BJ (cell line): ENCODE measurements around the gene PDE7B. TPM values are rescaled to one million over a fixed set of nuclear protein-coding genes. Genes with fewer than 3 reads are reported as not detected.

Experiments used
- CTCF ChIA-PET: fragments of 350-600 bp; formaldehyde crosslinking; extraction: SDS; loops from one replicate; lab custom pipeline; 2021; ENCODE audit warnings: antibody characterized with exemption, inconsistent platforms; lab: Yijun Ruan, JAX
- POLR2A ChIA-PET: fragments of 300-600 bp; sonication (Branson Sonifier 250); formaldehyde crosslinking; extraction: SDS; loops from one replicate; lab custom pipeline; 2021; ENCODE audit warnings: antibody characterized with exemption; lab: Charles Lee
- DNase-seq: peaks from one replicate; pipeline ENCODE4 v3.0.0-alpha.2; 2011; ENCODE audit warnings: low read depth
- H3K27me3 ChIP-seq: 2 replicates; pipeline ENCODE4 v1.6.0; 2011; ENCODE audit warnings: low read length; ENCODE audit not compliant: control insufficient read depth, insufficient read depth
- H3K36me3 ChIP-seq: 2 replicates; pipeline ENCODE4 v1.5.1; 2011; ENCODE audit warnings: low read length; ENCODE audit not compliant: control insufficient read depth, insufficient read depth
- H3K4me3 ChIP-seq: 2 replicates; pipeline ENCODE4 v1.5.1; 2011; ENCODE audit warnings: low read depth, mild to moderate bottlenecking, control low read depth, low read length
- polyA plus RNA-seq: library from polyadenylated mRNA; depleted of rRNA; stranded (reverse); fragments of >200 nt; gene quantifications from 2 replicates; pipeline ENCODE4 v1.2.3, GENCODE V29; 2011
- TF ChIP-seq, protein P1 (sequence below): IDR thresholded peaks from 2 replicates; pipeline ENCODE4 v1.5.1; 2011; ENCODE audit warnings: low read depth, mild to moderate bottlenecking, control low read depth, inconsistent platforms, low read length, moderate library complexity; ENCODE audit not compliant: insufficient read depth

PDE7B gene
- polyA plus RNA-seq, 1 experiment, result 2.7 TPM

DNA sequence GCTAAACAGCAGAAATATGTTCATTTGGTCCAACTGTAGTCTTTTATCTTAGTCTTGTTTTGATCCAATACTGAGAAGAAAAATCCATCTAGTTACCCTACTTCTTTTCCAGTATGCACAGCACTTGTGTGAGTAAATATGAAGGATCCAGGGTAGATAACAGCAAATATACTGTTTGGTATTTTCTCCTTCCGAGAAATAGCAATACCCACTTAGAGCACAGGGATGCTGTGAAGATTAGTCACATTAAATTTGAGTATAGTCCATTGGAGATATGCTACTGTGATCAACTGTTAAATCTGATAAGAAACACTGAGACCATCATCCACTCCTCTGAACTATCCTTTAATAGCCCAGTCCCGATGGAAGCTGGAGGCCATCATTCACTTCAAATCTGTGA is 145.2 kb downstream of the PDE7B start:
- Histone ChIP-seq H3K4me3 (no peak overlapping the region), H3K36me3 (no peaks in the 10 kb centered on the region), H3K27me3 (no peaks in the 10 kb centered on the region)
- CTCF ChIA-PET, result interaction anchor here (0.6 kb wide), 1 partner anchor 9 kb away, joined by 3 read pairs; no protein-coding TSS in a partner anchor
- no peak for DNase-seq
- TF ChIP-seq, protein P1, sequence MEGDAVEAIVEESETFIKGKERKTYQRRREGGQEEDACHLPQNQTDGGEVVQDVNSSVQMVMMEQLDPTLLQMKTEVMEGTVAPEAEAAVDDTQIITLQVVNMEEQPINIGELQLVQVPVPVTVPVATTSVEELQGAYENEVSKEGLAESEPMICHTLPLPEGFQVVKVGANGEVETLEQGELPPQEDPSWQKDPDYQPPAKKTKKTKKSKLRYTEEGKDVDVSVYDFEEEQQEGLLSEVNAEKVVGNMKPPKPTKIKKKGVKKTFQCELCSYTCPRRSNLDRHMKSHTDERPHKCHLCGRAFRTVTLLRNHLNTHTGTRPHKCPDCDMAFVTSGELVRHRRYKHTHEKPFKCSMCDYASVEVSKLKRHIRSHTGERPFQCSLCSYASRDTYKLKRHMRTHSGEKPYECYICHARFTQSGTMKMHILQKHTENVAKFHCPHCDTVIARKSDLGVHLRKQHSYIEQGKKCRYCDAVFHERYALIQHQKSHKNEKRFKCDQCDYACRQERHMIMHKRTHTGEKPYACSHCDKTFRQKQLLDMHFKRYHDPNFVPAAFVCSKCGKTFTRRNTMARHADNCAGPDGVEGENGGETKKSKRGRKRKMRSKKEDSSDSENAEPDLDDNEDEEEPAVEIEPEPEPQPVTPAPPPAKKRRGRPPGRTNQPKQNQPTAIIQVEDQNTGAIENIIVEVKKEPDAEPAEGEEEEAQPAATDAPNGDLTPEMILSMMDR, result no peak
- POLR2A ChIA-PET, result no interaction called here

GRCh38 chr6:135999393-135999792 is 147.9 kb downstream of the PDE7B start:
- ChIA-PET CTCF (no interaction called here), POLR2A (no interaction called here)
- DNase-seq, result no peak
- TF ChIP-seq, protein P1, result no peak
- Histone ChIP-seq H3K36me3 (no peaks in the 10 kb centered on the region), H3K27me3 (no peaks in the 10 kb centered on the region), H3K4me3 (no peak overlapping the region)

GRCh38 chr6:136007345-136007744 is 155.8 kb downstream of the PDE7B start:
- Histone ChIP-seq H3K27me3 (no peaks in the 10 kb centered on the region), H3K36me3 (no peaks in the 10 kb centered on the region), H3K4me3 (no peak overlapping the region)
- DNase-seq, result no peak
- TF ChIP-seq, protein P1, result no peak
- ChIA-PET CTCF (no interaction called here), POLR2A (no interaction called here)

- ChIA-PET POLR2A (no interaction called here), CTCF (interaction anchor here (0.8 kb wide), 1 partner anchor 215 kb away, joined by 3 read pairs; no protein-coding TSS in a partner anchor)
- TF ChIP-seq, protein P1, result no peak
- no peaks in the 10 kb centered on the region for H3K36me3 ChIP-seq
- DNase-seq, result no peak
- H3K4me3 ChIP-seq, result no peak overlapping the region
- no peaks in the 10 kb centered on the region for H3K27me3 ChIP-seq
These were observed 160.0 kb downstream of the PDE7B start for GRCh38 chr6:136011475-136011874.

GRCh38 chr6:136012198-136012887 is 160.8 kb downstream of the PDE7B start:
- TF ChIP-seq, protein P1, result no peak
- no peaks in the 10 kb centered on the region for H3K36me3 ChIP-seq
- DNase-seq, result no peak
- ChIA-PET CTCF (interaction anchor here (0.8 kb wide), 1 partner anchor 214 kb away, joined by 3 read pairs; no protein-coding TSS in a partner anchor), POLR2A (no interaction called here)
- no peaks in the 10 kb centered on the region for H3K27me3 ChIP-seq
- no peak overlapping the region for H3K4me3 ChIP-seq
